Right ventricle myocardium inferior (tissue), 1 donor: ENCODE measurements around the gene CORO7. TPM values are rescaled to one million over a fixed set of nuclear protein-coding genes. Genes with fewer than 3 reads are reported as not detected.
A peak's percentile ranks its signal among the peaks of the same experiment; 100 is the strongest.

Experiments used
- ATAC-seq: fragments of 200-7000 bp; cut with Tn5 transposase; one replicate; pipeline ENCODE4 v1.9.1; 2020; ENCODE audit warnings: mild to moderate bottlenecking, moderate library complexity
- DNase-seq: peaks from one replicate; pipeline ENCODE4 v3.0.0; 2021; ENCODE audit errors: missing footprints
- intact Hi-C: fragments of 100-400 bp; cut with DNase I; formaldehyde crosslinking; loops from one replicate; pipeline ENCODE4 v1.11.0; 2022
- total RNA-seq: library from RNA; stranded (reverse); fragmentation: NEBNext Ultra II Directional; extraction: Animal tissue kit (Norgen Biotek cat#: 25700); gene quantifications from one replicate; pipeline ENCODE4 v1.2.1, GENCODE V29; 2021
- donor health status: DM: no; HTN: yes; CAD: no; lungs with severe emphysema.

CORO7 gene
- total RNA-seq, 1 donor from 2014 or later, result 11.6 TPM

- ATAC-seq (no peak), DNase-seq (no peak)
- intact Hi-C loops, result loop anchor here (10.0 kb wide), 1 partner anchor 208 kb away; the partner anchor contains the start of gene ADCY9
These were observed 94.0 kb downstream of the CORO7 start for GRCh38 chr16:4322121-4323052.

GRCh38 chr16:4321286-4322120 is 94.9 kb downstream of the CORO7 start:
- ATAC-seq (no peak), DNase-seq (peak; percentile 53)
- intact Hi-C loops, result loop anchor here (10.0 kb wide), 1 partner anchor 207 kb away; the partner anchor contains the start of gene ADCY9

- ATAC-seq (no peak), DNase-seq (no peak)
- intact Hi-C loops, result loop anchor here (10.0 kb wide), 1 partner anchor 206 kb away; the partner anchor contains the start of gene ADCY9
These were observed 95.7 kb downstream of the CORO7 start for GRCh38 chr16:4320571-4321137.

- DNase-seq (peak; percentile 70), ATAC-seq (no peak)
- intact Hi-C loops, result loop anchor here (10.0 kb wide), 1 partner anchor 205 kb away; the partner anchor contains the start of gene ADCY9
These were observed 96.7 kb downstream of the CORO7 start for GRCh38 chr16:4319454-4320421.

DNA sequence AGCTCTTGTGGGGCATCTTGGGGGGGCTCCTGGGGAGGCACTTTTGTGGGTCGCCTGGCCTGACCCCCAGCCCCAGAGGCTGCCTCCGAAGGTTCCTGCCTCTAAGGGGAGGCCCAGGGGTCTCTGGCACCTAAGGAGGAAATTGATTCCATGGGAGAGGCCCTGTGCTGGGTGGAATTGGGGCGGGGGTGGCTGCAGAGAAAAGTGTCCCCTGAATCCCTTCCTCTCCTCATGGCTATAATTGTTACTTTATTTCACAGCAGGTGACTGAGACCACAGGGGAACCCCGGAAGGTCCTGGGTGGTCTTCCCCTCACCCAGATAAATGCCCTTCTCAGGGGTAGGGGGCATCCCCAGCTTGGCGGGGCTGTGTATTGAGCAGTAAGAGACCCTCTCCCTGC is 97.4 kb downstream of the CORO7 start:
- intact Hi-C loops, result no loop called here
- DNase-seq (peak; percentile 7), ATAC-seq (no peak)

- DNase-seq (peak; percentile 50), ATAC-seq (no peak)
- intact Hi-C loops, result no loop called here
These were observed 97.9 kb downstream of the CORO7 start for GRCh38 chr16:4318451-4318910.

DNA sequence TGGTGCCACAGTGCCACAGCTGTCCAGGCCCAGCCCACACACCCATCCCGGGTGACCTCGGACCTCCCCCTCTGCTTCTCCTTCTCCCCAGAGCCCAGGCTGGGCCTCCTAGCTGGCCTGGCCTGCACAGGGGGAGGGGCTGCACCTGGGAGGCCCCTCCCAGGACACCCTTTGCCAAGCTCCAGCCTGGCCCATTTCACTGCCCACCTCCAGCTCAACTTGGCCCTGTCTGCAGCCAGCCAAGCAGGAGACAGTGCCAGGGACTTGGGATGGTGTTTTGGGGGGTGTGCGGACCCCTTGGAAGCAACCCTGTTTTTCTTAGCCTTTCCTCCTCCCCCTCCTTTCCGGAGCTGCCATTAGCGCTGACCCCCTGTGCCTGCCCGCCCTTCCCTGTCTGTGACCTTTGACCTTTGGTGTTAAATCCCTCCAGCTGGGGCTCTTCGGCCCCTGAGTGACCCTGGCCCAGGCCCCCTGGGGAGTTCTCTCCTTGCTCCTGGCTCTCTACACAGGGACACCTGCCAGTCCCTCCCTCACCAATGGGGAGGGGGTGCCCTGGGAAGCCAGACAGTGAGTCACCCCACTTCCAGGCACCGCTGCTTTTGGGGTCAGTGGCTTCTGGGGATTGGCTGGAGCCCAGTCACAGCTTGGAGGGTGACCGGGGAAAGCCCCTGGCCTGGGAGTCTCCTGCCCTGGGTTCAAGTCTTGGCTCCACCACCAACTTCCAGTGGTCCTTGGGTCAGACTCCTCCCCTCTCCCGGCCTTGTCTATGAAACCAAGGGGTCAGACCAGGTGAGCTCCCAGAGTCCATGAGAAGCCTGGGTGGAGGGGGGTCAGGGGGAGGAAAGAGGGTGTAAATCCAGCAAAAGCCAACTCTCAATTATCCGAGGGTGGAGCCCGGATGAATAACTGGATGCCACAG is 98.6 kb downstream of the CORO7 start:
- ATAC-seq (no peak), DNase-seq (peak; percentile 58)
- intact Hi-C loops, result no loop called here

DNA sequence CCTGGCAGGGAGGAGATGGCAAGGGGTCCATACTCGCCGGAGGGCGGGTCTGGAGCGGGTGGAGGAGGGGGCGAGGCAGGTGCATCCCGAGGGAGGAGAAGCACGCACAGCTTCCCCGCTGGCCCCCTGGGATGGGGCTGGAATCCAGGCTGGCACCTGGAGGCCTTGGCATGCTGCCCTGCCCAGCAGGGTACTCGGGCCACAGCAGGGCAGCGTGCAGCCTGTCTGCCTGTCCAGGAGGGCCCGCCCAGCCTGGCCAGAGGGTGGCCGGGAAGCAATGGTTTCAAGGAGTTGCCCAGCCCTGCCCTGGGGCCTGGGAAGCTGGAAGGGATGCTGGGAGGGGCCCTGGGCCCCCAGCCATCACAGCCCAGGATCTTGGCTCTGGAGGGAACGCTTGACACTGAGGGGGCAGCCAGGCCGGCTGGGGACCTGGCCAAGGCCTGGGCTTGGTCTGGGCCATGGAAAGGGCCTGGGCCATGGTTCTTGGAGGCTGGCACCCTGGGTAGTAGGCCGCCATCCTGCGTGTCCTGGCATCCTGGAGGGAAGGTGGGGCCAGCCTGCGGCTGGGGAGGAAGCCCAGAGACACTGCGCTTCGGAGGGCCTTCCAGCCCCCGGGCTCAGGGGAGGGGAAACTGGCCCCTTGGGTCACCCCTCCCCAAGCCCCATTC is 99.4 kb downstream of the CORO7 start:
- intact Hi-C loops, result no loop called here

DNA sequence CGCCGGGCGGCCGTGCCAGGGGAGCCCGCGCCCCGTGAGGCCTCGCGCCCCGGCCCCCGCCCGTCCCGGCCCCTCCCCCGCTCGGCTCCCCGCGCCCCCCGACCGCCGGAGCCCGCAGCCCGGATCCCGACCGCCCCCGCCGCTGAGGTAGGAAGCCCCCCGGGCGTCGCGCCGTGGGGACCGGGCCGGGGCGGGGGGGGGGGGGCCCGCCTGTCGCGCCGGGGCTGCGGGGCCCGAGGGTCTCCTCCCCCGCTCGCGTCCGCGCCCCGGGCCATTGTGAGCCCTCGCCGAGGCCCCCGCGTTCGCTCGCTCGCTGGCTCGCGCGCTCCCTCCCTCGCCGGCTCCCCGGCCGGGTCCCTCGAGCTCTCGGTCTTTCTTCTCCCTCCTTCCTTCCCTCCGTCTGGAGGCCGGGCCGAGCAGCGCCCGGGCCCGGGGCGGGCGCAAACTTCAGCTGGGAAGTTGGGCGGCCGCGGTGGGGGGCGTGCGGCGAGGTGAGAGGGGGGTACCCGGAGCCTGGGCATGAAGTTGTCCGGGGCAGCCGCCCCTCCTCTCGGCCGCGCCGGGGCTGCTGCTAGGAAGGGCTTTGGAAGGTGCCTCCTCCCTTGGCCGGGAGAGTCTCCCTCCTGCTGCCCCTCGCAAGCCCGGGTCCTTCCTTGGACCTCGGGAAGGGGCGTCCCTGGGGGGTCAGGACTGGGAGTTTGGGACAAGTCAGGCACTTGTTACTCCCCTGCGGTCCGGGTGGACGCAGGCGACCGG is 100.1 kb downstream of the CORO7 start:
- ATAC-seq, result no peak
- no peak for DNase-seq
- intact Hi-C loops, result no loop called here

More for the DNA sequence above, 99.4 kb downstream of the CORO7 start:
- peak; percentile 39 for ATAC-seq
- peak; percentile 73 for DNase-seq

GRCh38 chr16:4315186-4316107 is 100.9 kb downstream of the CORO7 start, which contains the start of gene GLIS2:
Gene GLIS2 (plus strand): TSS chr16:4316067. CDS start chr16:4332281, 16,214 bp downstream.
- intact Hi-C loops, result no loop called here
- peak; percentile 87 for DNase-seq
- ATAC-seq, result peak; percentile 82

DNA sequence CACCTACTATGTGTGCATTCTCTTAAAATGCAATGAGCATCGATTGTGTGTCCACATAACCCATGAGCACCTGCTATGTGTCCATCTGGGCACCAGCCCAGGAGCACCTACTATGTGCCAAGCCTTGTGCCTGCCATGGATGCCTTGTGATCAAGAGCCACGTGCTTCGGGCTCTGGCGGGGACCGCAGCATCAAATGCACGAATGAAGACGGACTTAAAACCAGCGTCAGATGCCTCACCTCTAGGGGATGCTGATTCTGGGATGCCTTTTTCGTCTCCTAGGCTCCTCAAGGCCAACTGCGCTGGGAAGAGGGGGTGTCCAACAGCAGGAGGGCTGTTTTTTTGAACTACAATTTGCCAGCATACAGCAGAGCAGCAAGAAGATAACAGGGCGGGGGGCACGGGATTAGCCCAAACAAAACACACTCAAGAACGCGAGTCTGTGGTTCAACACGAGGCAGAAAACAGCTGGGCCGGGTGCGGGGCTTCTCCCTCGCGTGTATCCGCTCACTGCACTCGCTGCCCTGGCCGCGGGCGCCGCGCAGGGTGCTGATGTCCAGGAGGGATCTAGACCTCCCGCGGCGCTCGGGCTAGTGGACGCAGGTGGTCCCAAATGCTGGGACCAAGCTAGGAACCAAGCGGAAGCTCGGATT is 101.7 kb downstream of the CORO7 start:
- DNase-seq, result no peak

GRCh38 chr16:4313563-4314531 is 102.5 kb downstream of the CORO7 start:
- intact Hi-C loops, result no loop called here
- no peak for ATAC-seq
- DNase-seq, result no peak

More for the DNA sequence above, 101.7 kb downstream of the CORO7 start:
- no peak for ATAC-seq
- intact Hi-C loops, result no loop called here

GRCh38 chr16:4309833-4310266 is 106.5 kb downstream of the CORO7 start:
- peak; percentile 9 for ATAC-seq
- no peak for DNase-seq

More at GRCh38 chr16:4309833-4310266, 106.5 kb downstream of the CORO7 start:
- intact Hi-C loops, result loop anchor here (2.0 kb wide), 1 partner anchor 19 kb away; no protein-coding TSS in a partner anchor
